GM21737 (cell line): ENCODE measurements around the gene JMJD1C.
"Not testable (repeated sequence)": the region's sequence is repeated elsewhere in the genome, so short reads cannot be mapped to it uniquely, and the experiment has no call there.

Experiments used
- ATAC-seq: cut with Tn5 transposase; IDR thresholded peaks from one replicate; pipeline ENCODE4 v1.9.1; 2021; ENCODE audit warnings: mild to moderate bottlenecking, moderate library complexity; ENCODE audit not compliant: unreplicated experiment

The JMJD1C gene

GRCh38 chr10:63304146-63304545, 161.6 kb downstream of the JMJD1C start:
- ATAC-seq: no peak

- ATAC-seq: no peak
Measured at GRCh38 chr10:63300801-63301200, 165.0 kb downstream of the JMJD1C start.

- ATAC-seq: no peak
Measured at GRCh38 chr10:63297941-63298340, 167.8 kb downstream of the JMJD1C start.

GRCh38 chr10:63294781-63295180, 171.0 kb downstream of the JMJD1C start:
- no peak for ATAC-seq

GRCh38 chr10:63292847-63293246, 172.9 kb downstream of the JMJD1C start:
- not testable (repeated sequence) for ATAC-seq

- ATAC-seq: no peak
Measured at GRCh38 chr10:63288170-63288569, 177.6 kb downstream of the JMJD1C start.

- peak; percentile 82 for ATAC-seq
Measured at GRCh38 chr10:63286754-63287264, 179.0 kb downstream of the JMJD1C start.

- peak; percentile 41 for ATAC-seq
Measured at GRCh38 chr10:63286340-63286739, 179.4 kb downstream of the JMJD1C start.

GRCh38 chr10:63283901-63284300, 181.9 kb downstream of the JMJD1C start:
- ATAC-seq: not testable (repeated sequence)

- ATAC-seq: no peak
Measured at GRCh38 chr10:63283093-63283492, 182.7 kb downstream of the JMJD1C start.

GRCh38 chr10:63281967-63282366, 183.8 kb downstream of the JMJD1C start:
- no peak for ATAC-seq

- no peak for ATAC-seq
Measured at GRCh38 chr10:63280386-63280785, 185.4 kb downstream of the JMJD1C start.

- ATAC-seq: no peak
Measured at GRCh38 chr10:63275094-63275493, 190.7 kb downstream of the JMJD1C start.

GRCh38 chr10:63273577-63273976, 192.2 kb downstream of the JMJD1C start:
- no peak for ATAC-seq

- ATAC-seq: peak; percentile 92
Measured at GRCh38 chr10:63268798-63269503, 196.8 kb downstream of the JMJD1C start.

GRCh38 chr10:63268149-63268797, 197.5 kb downstream of the JMJD1C start:
- no peak for ATAC-seq

GRCh38 chr10:63267414-63268148, 198.2 kb downstream of the JMJD1C start:
- no peak for ATAC-seq

- no peak for ATAC-seq
Measured at GRCh38 chr10:63266391-63267316, 199.1 kb downstream of the JMJD1C start.

- no peak for ATAC-seq
Measured at GRCh38 chr10:63265683-63266235, 200.0 kb downstream of the JMJD1C start.

GRCh38 chr10:63265222-63265617, 200.6 kb downstream of the JMJD1C start:
- ATAC-seq: no peak
